ENCODE results near the gene RDM1. TPM values are rescaled to one million over a fixed set of nuclear protein-coding genes. Genes with fewer than 3 reads are reported as not detected.

The RDM1 gene
- polyA plus RNA-seq, 1 experiment: 0.17 TPM

DNA sequence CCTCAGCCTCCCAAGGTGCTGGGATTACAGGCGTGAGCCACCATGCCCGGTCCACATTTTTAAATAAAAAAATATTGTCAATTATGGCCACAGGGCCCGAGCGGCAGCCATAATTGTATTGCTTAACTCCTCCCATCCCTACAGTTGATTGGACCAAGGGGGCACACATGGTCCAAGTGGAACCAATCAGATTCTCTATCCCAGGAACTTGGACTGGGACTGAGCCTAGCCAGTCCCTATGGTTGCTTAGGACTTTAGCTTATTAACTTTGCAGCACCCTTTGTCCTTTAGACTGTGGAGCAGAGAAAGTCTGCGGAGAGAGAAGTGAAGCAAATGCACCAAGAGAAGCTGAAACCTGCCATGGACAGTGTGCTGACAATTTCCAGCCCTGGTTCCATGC, 5.5 kb upstream of the RDM1 start:
- ChIA-PET POLR2A (no interaction called here), CTCF (no interaction called here)
- TF ChIP-seq, protein P1, sequence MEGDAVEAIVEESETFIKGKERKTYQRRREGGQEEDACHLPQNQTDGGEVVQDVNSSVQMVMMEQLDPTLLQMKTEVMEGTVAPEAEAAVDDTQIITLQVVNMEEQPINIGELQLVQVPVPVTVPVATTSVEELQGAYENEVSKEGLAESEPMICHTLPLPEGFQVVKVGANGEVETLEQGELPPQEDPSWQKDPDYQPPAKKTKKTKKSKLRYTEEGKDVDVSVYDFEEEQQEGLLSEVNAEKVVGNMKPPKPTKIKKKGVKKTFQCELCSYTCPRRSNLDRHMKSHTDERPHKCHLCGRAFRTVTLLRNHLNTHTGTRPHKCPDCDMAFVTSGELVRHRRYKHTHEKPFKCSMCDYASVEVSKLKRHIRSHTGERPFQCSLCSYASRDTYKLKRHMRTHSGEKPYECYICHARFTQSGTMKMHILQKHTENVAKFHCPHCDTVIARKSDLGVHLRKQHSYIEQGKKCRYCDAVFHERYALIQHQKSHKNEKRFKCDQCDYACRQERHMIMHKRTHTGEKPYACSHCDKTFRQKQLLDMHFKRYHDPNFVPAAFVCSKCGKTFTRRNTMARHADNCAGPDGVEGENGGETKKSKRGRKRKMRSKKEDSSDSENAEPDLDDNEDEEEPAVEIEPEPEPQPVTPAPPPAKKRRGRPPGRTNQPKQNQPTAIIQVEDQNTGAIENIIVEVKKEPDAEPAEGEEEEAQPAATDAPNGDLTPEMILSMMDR (IDR thresholded peaks at IDR 0.05; ENCODE audit: insufficient read depth, low read depth, low read length): no peak
- Histone ChIP-seq H3K27me3 (ENCODE audit: control insufficient read depth, insufficient read depth, low read length) (no peaks in the 10 kb centered on the region), H3K4me3 (ENCODE audit: low read depth, low read length) (no peak overlapping the region), H3K36me3 (ENCODE audit: control insufficient read depth, insufficient read depth, low read length) (no peaks in the 10 kb centered on the region)
- no peak for DNase-seq (ENCODE audit: low read depth)

DNA sequence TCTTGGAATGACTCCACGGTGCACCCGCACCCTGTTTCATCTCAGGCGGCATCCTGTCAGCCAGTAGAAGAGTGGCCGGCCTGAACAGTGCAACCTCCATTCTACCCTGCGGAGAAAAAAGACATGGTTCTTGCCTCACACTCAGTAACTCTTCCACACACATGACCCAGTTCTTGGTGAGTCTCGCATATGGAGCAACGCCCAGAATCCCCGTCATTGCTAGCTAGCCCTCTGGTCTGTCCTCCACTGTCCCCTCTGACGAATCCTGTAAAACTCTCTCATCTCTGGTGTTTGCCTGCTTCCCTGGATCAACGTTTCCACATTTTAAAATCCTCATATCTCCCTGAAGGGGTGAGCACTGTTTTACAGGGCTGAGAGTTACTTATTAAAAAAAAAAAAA, 4.2 kb upstream of the RDM1 start:
- POLR2A ChIA-PET: no interaction called here
- TF ChIP-seq, protein P1 (IDR thresholded peaks at IDR 0.05; ENCODE audit: insufficient read depth, low read depth, low read length): no peak
- Histone ChIP-seq H3K36me3 (ENCODE audit: control insufficient read depth, insufficient read depth, low read length) (no peaks in the 10 kb centered on the region), H3K27me3 (ENCODE audit: control insufficient read depth, insufficient read depth, low read length) (no peaks in the 10 kb centered on the region), H3K4me3 (ENCODE audit: low read depth, low read length) (no peak overlapping the region)
- CTCF ChIA-PET: no interaction called here
- no peak for DNase-seq (ENCODE audit: low read depth)

DNA sequence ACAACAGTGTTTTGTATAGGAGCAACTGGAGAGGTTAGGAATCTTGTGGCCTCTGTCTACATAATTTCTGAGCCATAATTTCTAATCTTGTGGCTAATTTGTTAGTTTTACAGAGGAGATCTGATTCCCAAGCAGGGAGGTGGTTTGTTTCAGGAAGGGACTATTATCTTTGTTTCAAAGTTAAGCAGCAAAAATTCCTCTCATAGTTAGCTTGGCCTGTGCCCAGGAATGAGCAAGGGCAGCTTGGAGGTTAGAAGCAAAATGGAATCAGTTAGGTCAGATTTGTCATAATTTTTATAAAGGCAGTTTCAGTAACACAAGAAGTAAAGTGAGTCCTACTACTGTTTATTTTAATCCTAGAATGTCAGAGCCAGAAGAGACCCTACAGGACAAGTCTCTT, 2.0 kb upstream of the RDM1 start:
- Histone ChIP-seq H3K4me3 (ENCODE audit: low read depth, low read length) (no peak overlapping the region), H3K27me3 (ENCODE audit: control insufficient read depth, insufficient read depth, low read length) (no peaks in the 10 kb centered on the region), H3K36me3 (ENCODE audit: control insufficient read depth, insufficient read depth, low read length) (no peaks in the 10 kb centered on the region)
- DNase-seq (ENCODE audit: low read depth): no peak
- ChIA-PET CTCF (interaction anchor here (1.1 kb wide), 1 partner anchor 15 kb away, joined by 5 read pairs; no protein-coding TSS in a partner anchor), POLR2A (no interaction called here)
- TF ChIP-seq, protein P1 (IDR thresholded peaks at IDR 0.05; ENCODE audit: insufficient read depth, low read depth, low read length): no peak

DNA sequence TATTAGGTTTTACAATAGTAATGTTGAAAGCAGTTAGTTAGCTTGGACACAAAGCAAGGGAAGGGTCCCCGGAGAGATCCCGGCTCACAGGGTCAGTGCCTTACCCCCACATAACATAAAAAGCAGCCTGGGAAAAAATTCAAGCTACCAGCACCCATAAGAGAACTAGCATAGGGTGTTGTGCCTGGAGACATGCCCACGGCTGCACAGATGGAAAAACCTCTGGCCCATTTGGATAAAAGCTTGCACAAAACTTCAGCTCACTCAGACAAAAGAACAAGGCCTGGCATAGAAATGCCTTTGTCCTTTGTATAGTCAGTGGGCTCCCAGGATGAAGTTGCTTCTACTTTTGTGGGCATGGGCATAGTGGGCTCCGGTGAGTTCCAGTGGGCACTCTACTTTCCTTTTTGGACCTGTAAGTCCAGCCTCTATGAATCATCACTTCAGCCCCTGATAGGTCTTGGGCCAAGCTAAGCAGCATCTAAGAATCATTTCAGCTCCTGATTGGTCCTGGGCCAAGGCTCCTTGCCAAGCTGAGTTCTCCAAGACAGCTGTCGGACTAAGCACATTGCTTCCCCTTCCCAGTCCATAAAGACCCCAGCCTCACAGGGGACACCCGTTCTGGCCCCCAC, 1.3 kb upstream of the RDM1 start:
- POLR2A ChIA-PET: no interaction called here
- no peak overlapping the region for H3K4me3 ChIP-seq (ENCODE audit: low read depth, low read length)
- no peak for DNase-seq (ENCODE audit: low read depth)

DNA sequence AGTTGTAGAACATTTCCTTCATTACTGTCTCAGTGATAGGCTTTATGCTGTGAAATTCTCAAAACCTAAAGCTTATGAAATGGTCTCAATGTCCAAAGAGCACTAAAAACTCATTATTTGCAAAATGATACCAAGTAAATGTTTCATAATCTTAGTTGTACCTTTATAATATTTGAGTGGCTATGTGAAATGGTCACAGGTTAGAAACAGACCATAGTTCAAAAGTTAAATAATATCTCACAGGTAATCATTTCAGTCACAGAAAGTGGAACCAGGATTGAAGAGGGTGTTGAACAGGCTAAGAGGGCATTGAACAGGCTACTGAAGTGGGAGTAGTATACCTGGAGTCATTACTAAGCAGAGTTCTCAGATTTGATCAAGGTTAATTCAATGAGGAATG, 2.9 kb downstream of the RDM1 start:
- TF ChIP-seq, protein P1 (IDR thresholded peaks at IDR 0.05; ENCODE audit: insufficient read depth, low read depth, low read length): no peak
- CTCF ChIA-PET: interaction anchor here (0.5 kb wide), 1 partner anchor 19 kb away, joined by 3 read pairs; no protein-coding TSS in a partner anchor

More for the DNA sequence above, 1.3 kb upstream of the RDM1 start:
- Histone ChIP-seq H3K27me3 (ENCODE audit: control insufficient read depth, insufficient read depth, low read length) (no peaks in the 10 kb centered on the region), H3K36me3 (ENCODE audit: control insufficient read depth, insufficient read depth, low read length) (no peaks in the 10 kb centered on the region)
- TF ChIP-seq, protein P1 (IDR thresholded peaks at IDR 0.05; ENCODE audit: insufficient read depth, low read depth, low read length): no peak
- CTCF ChIA-PET: interaction anchor here (0.7 to 1.4 kb wide), 3 partner anchors 14 to 217 kb away, joined by 3 to 5 read pairs (median 3); no protein-coding TSS in a partner anchor

More for the DNA sequence above, 2.9 kb downstream of the RDM1 start:
- DNase-seq (ENCODE audit: low read depth): no peak
- Histone ChIP-seq H3K36me3 (ENCODE audit: control insufficient read depth, insufficient read depth, low read length) (no peaks in the 10 kb centered on the region), H3K4me3 (ENCODE audit: low read depth, low read length) (no peak overlapping the region), H3K27me3 (ENCODE audit: control insufficient read depth, insufficient read depth, low read length) (no peaks in the 10 kb centered on the region)
- POLR2A ChIA-PET: no interaction called here

All from BJ (cell line).